Hypothalamus (tissue), 51 donors: Measurements from ENCODE around the gene FBXL7.

Experiments used
- DNase-seq, 51 donors: peaks; one replicate each; lab custom pipeline; 2025; lab: John Stamatoyannopoulos, UW

FBXL7 gene

GRCh38 chr5:15968993-15969392, 469.0 kb downstream of the FBXL7 start:
- no peak for DNase-seq

- no peak for DNase-seq
These were observed 477.9 kb downstream of the FBXL7 start for GRCh38 chr5:15977851-15978250.

- no peak for DNase-seq
These were observed 480.9 kb downstream of the FBXL7 start for GRCh38 chr5:15980835-15981234.

- no peak for DNase-seq
These were observed 483.4 kb downstream of the FBXL7 start for GRCh38 chr5:15983392-15983791.
